T-helper 2 cell treated with Interferon-gamma antibody and Interleukin-4, amounts not matched to agents 5 μg/mL and 100 μg/mL, for 36 hours (primary cell): ENCODE results near the gene BOK.

ENCODE experiments used
- DNase-seq: peaks from one replicate; pipeline ENCODE4 v3.0.0; 2021; ENCODE audit warnings: low spot score
- H3K27ac Mint-ChIP-seq: one replicate; pipeline ENCODE4 v1.8.0; 2021; ENCODE audit warnings: mild to moderate bottlenecking, mixed read lengths
- H3K27me3 Mint-ChIP-seq: one replicate; pipeline ENCODE4 v1.8.0; 2021; ENCODE audit warnings: low read depth, mixed read lengths
- H3K36me3 Mint-ChIP-seq: one replicate; pipeline ENCODE4 v1.8.0; 2021; ENCODE audit warnings: low read depth, mixed read lengths
- H3K4me1 Mint-ChIP-seq: one replicate; pipeline ENCODE4 v1.8.0; 2021; ENCODE audit warnings: low read depth, mixed read lengths
- H3K4me3 Mint-ChIP-seq: one replicate; pipeline ENCODE4 v1.8.0; 2022; ENCODE audit warnings: mild to moderate bottlenecking, moderate library complexity, mixed read lengths
- H3K9me3 Mint-ChIP-seq: one replicate; pipeline ENCODE4 v1.8.0; 2021; ENCODE audit warnings: mixed read lengths

Gene BOK

GRCh38 chr2:241532168-241532567, 26.4 kb upstream of the BOK start:
- DNase-seq: no peak
- H3K4me3 Mint-ChIP-seq: no peak overlapping the region
- no peaks in the 10 kb centered on the region for H3K36me3 Mint-ChIP-seq
- H3K27ac Mint-ChIP-seq: no peak overlapping the region
- H3K4me1 Mint-ChIP-seq: no peaks in the 10 kb centered on the region
- H3K27me3 Mint-ChIP-seq: no peaks in the 10 kb centered on the region
- H3K9me3 Mint-ChIP-seq: no peaks in the 10 kb centered on the region

- Mint-ChIP-seq H3K4me3 (no peak overlapping the region), H3K27ac (no peak overlapping the region), H3K4me1 (no peaks in the 10 kb centered on the region), H3K9me3 (no peaks in the 10 kb centered on the region), H3K27me3 (no peaks in the 10 kb centered on the region), H3K36me3 (no peaks in the 10 kb centered on the region)
- no peak for DNase-seq
Measured at GRCh38 chr2:241532733-241533601, 25.6 kb upstream of the BOK start.

GRCh38 chr2:241534293-241534692, 24.3 kb upstream of the BOK start:
- Mint-ChIP-seq H3K9me3 (no peaks in the 10 kb centered on the region), H3K27ac (no peak overlapping the region), H3K27me3 (peaks cover 6% of the 10 kb centered on the region), H3K4me1 (no peaks in the 10 kb centered on the region), H3K4me3 (no peak overlapping the region), H3K36me3 (no peaks in the 10 kb centered on the region)
- no peak for DNase-seq

GRCh38 chr2:241534701-241535375, 23.7 kb upstream of the BOK start:
- Mint-ChIP-seq H3K27me3 (peaks cover 7% of the 10 kb centered on the region), H3K9me3 (no peaks in the 10 kb centered on the region), H3K36me3 (no peaks in the 10 kb centered on the region), H3K4me3 (no peak overlapping the region), H3K27ac (no peak overlapping the region), H3K4me1 (no peaks in the 10 kb centered on the region)
- DNase-seq: no peak

- Mint-ChIP-seq H3K27ac (no peak overlapping the region), H3K27me3 (peaks cover 12% of the 10 kb centered on the region), H3K4me3 (no peak overlapping the region), H3K9me3 (no peaks in the 10 kb centered on the region), H3K4me1 (peaks cover 2% of the 10 kb centered on the region), H3K36me3 (no peaks in the 10 kb centered on the region)
- no peak for DNase-seq
Measured at GRCh38 chr2:241535871-241536655, 22.5 kb upstream of the BOK start.

- Mint-ChIP-seq H3K36me3 (no peaks in the 10 kb centered on the region), H3K4me1 (peaks cover 2% of the 10 kb centered on the region), H3K27ac (no peak overlapping the region), H3K4me3 (no peak overlapping the region), H3K27me3 (peaks cover 23% of the 10 kb centered on the region), H3K9me3 (no peaks in the 10 kb centered on the region)
- no peak for DNase-seq
Measured at GRCh38 chr2:241538838-241539615, 19.5 kb upstream of the BOK start.

GRCh38 chr2:241539616-241540374, 18.8 kb upstream of the BOK start:
- Mint-ChIP-seq H3K36me3 (no peaks in the 10 kb centered on the region), H3K27ac (no peak overlapping the region), H3K9me3 (no peaks in the 10 kb centered on the region), H3K4me3 (no peak overlapping the region), H3K4me1 (peaks cover 2% of the 10 kb centered on the region), H3K27me3 (peaks cover 23% of the 10 kb centered on the region)
- DNase-seq: no peak

- H3K27ac Mint-ChIP-seq: no peak overlapping the region
- no peak for DNase-seq
- peak overlapping the region; percentile 61 for H3K4me3 Mint-ChIP-seq
- H3K9me3 Mint-ChIP-seq: no peaks in the 10 kb centered on the region
- H3K27me3 Mint-ChIP-seq: peaks cover 23% of the 10 kb centered on the region
- peaks cover 2% of the 10 kb centered on the region for H3K4me1 Mint-ChIP-seq
- H3K36me3 Mint-ChIP-seq: no peaks in the 10 kb centered on the region
Measured at GRCh38 chr2:241540401-241540770, 18.2 kb upstream of the BOK start.

- H3K27ac Mint-ChIP-seq: no peak overlapping the region
- H3K27me3 Mint-ChIP-seq: peaks cover 23% of the 10 kb centered on the region
- H3K4me1 Mint-ChIP-seq: peaks cover 2% of the 10 kb centered on the region
- DNase-seq: peak; percentile 59
- H3K36me3 Mint-ChIP-seq: no peaks in the 10 kb centered on the region
- H3K9me3 Mint-ChIP-seq: no peaks in the 10 kb centered on the region
- peak overlapping the region; percentile 61 for H3K4me3 Mint-ChIP-seq
Measured at GRCh38 chr2:241540771-241541561, 17.6 kb upstream of the BOK start.

GRCh38 chr2:241541564-241542277, 16.8 kb upstream of the BOK start:
- no peak for DNase-seq
- Mint-ChIP-seq H3K36me3 (no peaks in the 10 kb centered on the region), H3K9me3 (no peaks in the 10 kb centered on the region), H3K27me3 (peaks cover 23% of the 10 kb centered on the region), H3K27ac (no peak overlapping the region), H3K4me3 (no peak overlapping the region), H3K4me1 (peaks cover 2% of the 10 kb centered on the region)

- no peak for DNase-seq
- no peaks in the 10 kb centered on the region for H3K36me3 Mint-ChIP-seq
- H3K9me3 Mint-ChIP-seq: no peaks in the 10 kb centered on the region
- H3K27me3 Mint-ChIP-seq: peaks cover 27% of the 10 kb centered on the region
- no peak overlapping the region for H3K4me3 Mint-ChIP-seq
- H3K27ac Mint-ChIP-seq: no peak overlapping the region
- H3K4me1 Mint-ChIP-seq: peaks cover 2% of the 10 kb centered on the region
Measured at GRCh38 chr2:241542278-241542605, 16.3 kb upstream of the BOK start.

GRCh38 chr2:241545106-241545505, 13.4 kb upstream of the BOK start:
- Mint-ChIP-seq H3K36me3 (no peaks in the 10 kb centered on the region), H3K27ac (no peak overlapping the region), H3K4me1 (peaks cover 2% of the 10 kb centered on the region), H3K4me3 (no peak overlapping the region), H3K9me3 (no peaks in the 10 kb centered on the region), H3K27me3 (peaks cover 29% of the 10 kb centered on the region)
- DNase-seq: no peak
